Measurements from ENCODE around the gene LDLRAD3.

GRCh38 chr11:35967042-35967441 is 23.2 kb downstream of the LDLRAD3 start:
- no peak for TF ChIP-seq POLR2A (IDR thresholded peaks at IDR 0.05)
- TF ChIP-seq CTCF (IDR thresholded peaks at IDR 0.05), result no peak

Data from uterus (tissue), 2 donors.